K562 (cell line): ENCODE measurements around the gene TOR1B. TPM values are rescaled to one million over a fixed set of nuclear protein-coding genes. Genes with fewer than 3 reads are reported as not detected.

ENCODE experiments used
- AFF1 ChIP-seq, 2 experiments: fragments of 450-650 bp; IDR thresholded peaks; 2 replicates each; pipeline ENCODE4 v1.6.1; 2018; ENCODE audit warnings: mild to moderate bottlenecking in 2 of 2, low read depth in 1 of 2; ENCODE audit not compliant: partially characterized antibody in 2 of 2
- DIDO1 ChIP-seq: fragments of 450-650 bp; IDR thresholded peaks from 2 replicates; pipeline ENCODE4 v1.6.1; 2016; ENCODE audit warnings: low read depth, missing biosample characterization, missing genetic modification characterization
- POLR2G ChIP-seq: fragments of 200-400 bp; formaldehyde crosslinking; IDR thresholded peaks from 2 replicates; pipeline ENCODE4 v1.6.1; 2017; ENCODE audit warnings: low read depth, mild to moderate bottlenecking, antibody characterized with exemption, low read length, moderate library complexity
- TAF1 ChIP-seq: IDR thresholded peaks from 2 replicates; pipeline ENCODE4 v1.6.1; 2011; ENCODE audit warnings: mild to moderate bottlenecking, low read length, moderate library complexity; ENCODE audit not compliant: insufficient read depth, control insufficient read depth, severe bottlenecking; ENCODE audit errors: extremely low read depth
- TCF3 ChIP-seq: sonication (generic); formaldehyde crosslinking; IDR thresholded peaks from 2 replicates; pipeline ENCODE4 v1.4.0; 2020; ENCODE audit warnings: mild to moderate bottlenecking, missing genetic modification reagents
- TEAD4 ChIP-seq, 2 experiments: sonication (generic) in 1 of 2; formaldehyde crosslinking in 1 of 2; IDR thresholded peaks; 2 replicates each; pipeline versions ENCODE4 v1.6.1 to v1.8.0; 2012 to 2022; ENCODE audit warnings: borderline replicate concordance in 1 of 2, inconsistent platforms in 1 of 2, low read length in 1 of 2, mild to moderate bottlenecking in 1 of 2, missing genetic modification reagents in 1 of 2
- XRCC5 ChIP-seq: fragments of 200-400 bp; formaldehyde crosslinking; IDR thresholded peaks from 2 replicates; pipeline ENCODE4 v1.6.1; 2017; ENCODE audit warnings: low read depth, mild to moderate bottlenecking, low read length
- YY1 ChIP-seq, 3 experiments: IDR thresholded peaks; 2 replicates each; pipeline ENCODE4 v1.6.1; 2011; ENCODE audit warnings: low read length in 2 of 3, mild to moderate bottlenecking in 2 of 3, moderate library complexity in 2 of 3, borderline replicate concordance in 1 of 3, control low read depth in 1 of 3, low read depth in 1 of 3; ENCODE audit not compliant: insufficient read depth in 3 of 3, insufficient replicate concordance in 2 of 3, control insufficient read depth in 1 of 3, insufficient read length in 1 of 3; ENCODE audit errors: extremely low read depth in 1 of 3
- ZBTB9 ChIP-seq: fragments of 450-650 bp; formaldehyde crosslinking; IDR thresholded peaks from 2 replicates; pipeline ENCODE4 v1.4.0; 2020; ENCODE audit warnings: mild to moderate bottlenecking, moderate library complexity
- polyA plus RNA-seq, 8 experiments: library from polyadenylated mRNA; depleted of rRNA in 4 of 8; stranded (reverse) in 5 of 8; unstranded in 3 of 8; fragments of >200 nt; fragmentation: Nextera tagmentation in 2 of 8; fragmentation: Illumina TruSeq in 1 of 8; extraction: Ambion mirVana in 2 of 8; extraction: Trizol in 1 of 8; gene quantifications; 2 replicates each; pipeline versions ENCODE4 v1.2.1 to v1.2.3, GENCODE V29; 2011 to 2014; ENCODE audit warnings: inconsistent platforms in 1 of 8, missing spikeins in 1 of 8
- total RNA-seq, 7 experiments: library from RNA; depleted of rRNA in 6 of 7; stranded (reverse); fragments of >200 nt in 6 of 7; fragmentation: Illumina TruSeq in 2 of 7; extraction: Trizol in 2 of 7; gene quantifications; 2 replicates each; pipeline versions ENCODE4 v1.2.1 to v1.2.3, GENCODE V29; 2011 to 2021; ENCODE audit warnings: low replicate concordance in 1 of 7
- TF ChIP-seq, protein P1 (sequence below), 2 experiments: fragments of 450-650 bp in 1 of 2; sonication (generic) in 1 of 2; formaldehyde crosslinking; conservative IDR thresholded peaks; 2 replicates each; pipeline versions ENCODE4 v1.4.0 to v1.8.1; 2020 to 2022; ENCODE audit warnings: mild to moderate bottlenecking in 1 of 2, missing genetic modification reagents in 1 of 2
- TF ChIP-seq, protein P2 (sequence below): fragments of 250-450 bp; sonication (Bioruptor Pico); IDR thresholded peaks from 2 replicates; pipeline ENCODE4 v1.4.0; 2020

TOR1B gene
- total and polyA plus RNA-seq, 9 of the 15 experiments (the other 6 are each of a cell fraction or from before 2014, with no cell fraction given): 4.2 to 36.5 (median 24.6) TPM

DNA sequence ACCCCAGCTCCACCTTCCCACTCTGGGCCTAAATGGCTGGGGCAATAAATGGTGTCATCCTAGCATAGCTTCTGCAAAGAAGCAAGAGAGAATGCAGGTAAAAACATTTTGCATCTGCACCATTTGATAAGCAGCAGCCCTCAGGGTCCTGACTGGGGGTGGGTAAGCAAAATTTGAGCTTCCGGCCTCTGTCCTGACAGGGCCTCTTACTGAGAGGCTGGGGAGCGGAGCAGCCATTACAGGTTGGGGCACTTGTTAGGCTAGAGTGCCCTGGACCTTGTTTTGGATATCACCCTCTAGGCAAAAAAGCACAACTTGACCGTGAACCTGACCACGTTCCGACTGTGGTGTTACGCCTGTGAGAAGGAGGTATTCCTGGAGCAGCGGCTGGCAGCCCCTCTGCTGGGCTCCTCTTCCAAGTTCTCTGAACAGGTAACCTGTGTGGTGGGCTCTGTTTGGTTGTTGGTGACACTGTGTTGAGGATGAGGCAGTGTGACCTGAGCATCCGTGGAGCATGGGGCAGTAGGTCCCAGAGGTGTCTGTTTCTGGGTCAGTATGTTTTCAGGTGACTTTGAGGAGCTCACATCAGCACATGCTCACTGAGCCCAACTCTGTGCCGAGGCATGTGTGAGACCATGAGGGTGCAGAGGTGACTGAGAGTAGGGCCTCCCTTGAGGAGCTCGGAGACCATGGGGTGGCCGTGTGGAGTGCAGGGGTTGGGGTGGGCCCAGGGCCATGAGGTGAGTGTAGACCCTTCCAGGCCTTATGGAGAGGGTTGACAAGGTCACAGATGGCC lies 55.4 kb downstream of the TOR1B start (continued):
- TF ChIP-seq, protein P1, sequence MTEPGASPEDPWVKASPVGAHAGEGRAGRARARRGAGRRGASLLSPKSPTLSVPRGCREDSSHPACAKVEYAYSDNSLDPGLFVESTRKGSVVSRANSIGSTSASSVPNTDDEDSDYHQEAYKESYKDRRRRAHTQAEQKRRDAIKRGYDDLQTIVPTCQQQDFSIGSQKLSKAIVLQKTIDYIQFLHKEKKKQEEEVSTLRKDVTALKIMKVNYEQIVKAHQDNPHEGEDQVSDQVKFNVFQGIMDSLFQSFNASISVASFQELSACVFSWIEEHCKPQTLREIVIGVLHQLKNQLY (CRISPR knock-in tag; conservative IDR thresholded peaks at IDR 0.05): no peak
- TF ChIP-seq DIDO1 (tag) (no peak), TAF1 (peak; percentile 49), TCF3 (CRISPR knock-in tag) (peak; percentile 51), ZBTB9 (0 out of 2 replicates have a peak, but pooled peaks have one; percentile 70), XRCC5 (0 out of 2 replicates have a peak, but pooled peaks have one; percentile 27), YY1 (IDR thresholded peaks at IDR 0.05; ENCODE audit: borderline replicate concordance in 1 of 3, control insufficient read depth in 1 of 3, extremely low read depth in 1 of 3, insufficient read depth in 3 of 3, insufficient read length in 1 of 3, insufficient replicate concordance in 2 of 3, low read depth in 1 of 3, low read length in 2 of 3) (peak in 2 of 3 experiments; percentile 67 to 83), POLR2G (peak; percentile 16; the same call in 1 of the 2 replicates), AFF1 (IDR thresholded peaks at IDR 0.05; ENCODE audit: low read depth in 1 of 2, partially characterized antibody in 2 of 2) (peak in 1 of 2 experiments; percentile 49), TEAD4 (IDR thresholded peaks at IDR 0.05; ENCODE audit: low read length) (0 out of 2 replicates have a peak, but pooled peaks have one; percentile 27), TEAD4 (CRISPR knock-in tag; IDR thresholded peaks at IDR 0.05; ENCODE audit: borderline replicate concordance) (no peak)
- TF ChIP-seq, protein P2, sequence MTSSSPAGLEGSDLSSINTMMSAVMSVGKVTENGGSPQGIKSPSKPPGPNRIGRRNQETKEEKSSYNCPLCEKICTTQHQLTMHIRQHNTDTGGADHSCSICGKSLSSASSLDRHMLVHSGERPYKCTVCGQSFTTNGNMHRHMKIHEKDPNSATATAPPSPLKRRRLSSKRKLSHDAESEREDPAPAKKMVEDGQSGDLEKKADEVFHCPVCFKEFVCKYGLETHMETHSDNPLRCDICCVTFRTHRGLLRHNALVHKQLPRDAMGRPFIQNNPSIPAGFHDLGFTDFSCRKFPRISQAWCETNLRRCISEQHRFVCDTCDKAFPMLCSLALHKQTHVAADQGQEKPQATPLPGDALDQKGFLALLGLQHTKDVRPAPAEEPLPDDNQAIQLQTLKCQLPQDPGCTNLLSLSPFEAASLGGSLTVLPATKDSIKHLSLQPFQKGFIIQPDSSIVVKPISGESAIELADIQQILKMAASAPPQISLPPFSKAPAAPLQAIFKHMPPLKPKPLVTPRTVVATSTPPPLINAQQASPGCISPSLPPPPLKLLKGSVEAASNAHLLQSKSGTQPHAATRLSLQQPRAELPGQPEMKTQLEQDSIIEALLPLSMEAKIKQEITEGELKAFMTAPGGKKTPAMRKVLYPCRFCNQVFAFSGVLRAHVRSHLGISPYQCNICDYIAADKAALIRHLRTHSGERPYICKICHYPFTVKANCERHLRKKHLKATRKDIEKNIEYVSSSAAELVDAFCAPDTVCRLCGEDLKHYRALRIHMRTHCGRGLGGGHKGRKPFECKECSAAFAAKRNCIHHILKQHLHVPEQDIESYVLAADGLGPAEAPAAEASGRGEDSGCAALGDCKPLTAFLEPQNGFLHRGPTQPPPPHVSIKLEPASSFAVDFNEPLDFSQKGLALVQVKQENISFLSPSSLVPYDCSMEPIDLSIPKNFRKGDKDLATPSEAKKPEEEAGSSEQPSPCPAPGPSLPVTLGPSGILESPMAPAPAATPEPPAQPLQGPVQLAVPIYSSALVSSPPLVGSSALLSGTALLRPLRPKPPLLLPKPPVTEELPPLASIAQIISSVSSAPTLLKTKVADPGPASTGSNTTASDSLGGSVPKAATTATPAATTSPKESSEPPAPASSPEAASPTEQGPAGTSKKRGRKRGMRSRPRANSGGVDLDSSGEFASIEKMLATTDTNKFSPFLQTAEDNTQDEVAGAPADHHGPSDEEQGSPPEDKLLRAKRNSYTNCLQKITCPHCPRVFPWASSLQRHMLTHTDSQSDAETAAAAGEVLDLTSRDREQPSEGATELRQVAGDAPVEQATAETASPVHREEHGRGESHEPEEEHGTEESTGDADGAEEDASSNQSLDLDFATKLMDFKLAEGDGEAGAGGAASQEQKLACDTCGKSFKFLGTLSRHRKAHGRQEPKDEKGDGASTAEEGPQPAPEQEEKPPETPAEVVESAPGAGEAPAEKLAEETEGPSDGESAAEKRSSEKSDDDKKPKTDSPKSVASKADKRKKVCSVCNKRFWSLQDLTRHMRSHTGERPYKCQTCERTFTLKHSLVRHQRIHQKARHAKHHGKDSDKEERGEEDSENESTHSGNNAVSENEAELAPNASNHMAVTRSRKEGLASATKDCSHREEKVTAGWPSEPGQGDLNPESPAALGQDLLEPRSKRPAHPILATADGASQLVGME (CRISPR knock-in tag): 0 out of 2 replicates have a peak, but pooled peaks have one; percentile 29
